GM19099 (cell line): ENCODE measurements around the gene ELF1.

Experiments
- POLR2A ChIP-seq: IDR thresholded peaks from 3 replicates; pipeline ENCODE4 v1.6.1; 2011; ENCODE audit warnings: low read depth; ENCODE audit not compliant: insufficient read length; ENCODE audit errors: extremely low read depth

ELF1 gene

DNA sequence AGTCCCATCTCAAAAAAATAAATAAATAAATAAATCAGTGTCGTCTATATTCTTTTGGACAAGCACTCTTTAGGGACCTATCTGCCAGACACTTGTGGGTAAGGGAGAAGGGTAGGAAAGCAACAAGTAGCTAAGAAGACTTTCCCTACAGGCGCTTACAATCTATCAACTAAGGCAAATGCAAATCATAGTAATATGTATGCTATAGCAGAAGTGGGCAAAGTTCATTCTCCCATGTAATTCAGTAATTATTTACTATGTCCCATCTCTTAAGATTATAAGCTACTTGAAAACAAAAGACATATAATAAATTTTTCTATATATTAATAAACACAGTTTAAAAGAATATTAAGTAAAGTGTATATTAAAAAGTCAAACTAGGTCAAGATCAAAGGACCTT is 16.5 kb downstream of the ELF1 start:
- TF ChIP-seq POLR2A, result no peak

- TF ChIP-seq POLR2A, result no peak
Measured at GRCh38 chr13:41001695-41002094, 17.4 kb downstream of the ELF1 start.

- no peak for TF ChIP-seq POLR2A
Measured at GRCh38 chr13:40999416-40999815, 19.7 kb downstream of the ELF1 start.

- no peak for TF ChIP-seq POLR2A
Measured at GRCh38 chr13:40996426-40997092, 22.6 kb downstream of the ELF1 start.

DNA sequence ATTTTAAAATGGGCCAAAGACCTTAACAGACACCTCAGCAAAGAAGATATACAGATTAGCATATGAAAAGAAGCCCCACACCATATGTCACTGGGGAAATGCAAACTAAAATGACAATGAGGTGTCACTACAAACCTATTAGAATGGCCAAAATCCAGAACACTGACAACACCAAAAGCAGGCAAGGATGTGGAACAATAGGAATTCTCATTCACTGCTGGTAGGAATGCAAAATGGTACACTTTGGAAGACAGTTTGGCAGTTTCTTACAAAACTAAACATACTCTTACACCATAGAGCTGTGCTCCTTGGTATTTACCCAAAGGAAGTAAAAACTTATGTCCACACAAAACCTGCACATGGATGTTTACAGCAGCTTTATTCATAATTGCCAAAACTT is 23.1 kb downstream of the ELF1 start:
- TF ChIP-seq POLR2A, result no peak

DNA sequence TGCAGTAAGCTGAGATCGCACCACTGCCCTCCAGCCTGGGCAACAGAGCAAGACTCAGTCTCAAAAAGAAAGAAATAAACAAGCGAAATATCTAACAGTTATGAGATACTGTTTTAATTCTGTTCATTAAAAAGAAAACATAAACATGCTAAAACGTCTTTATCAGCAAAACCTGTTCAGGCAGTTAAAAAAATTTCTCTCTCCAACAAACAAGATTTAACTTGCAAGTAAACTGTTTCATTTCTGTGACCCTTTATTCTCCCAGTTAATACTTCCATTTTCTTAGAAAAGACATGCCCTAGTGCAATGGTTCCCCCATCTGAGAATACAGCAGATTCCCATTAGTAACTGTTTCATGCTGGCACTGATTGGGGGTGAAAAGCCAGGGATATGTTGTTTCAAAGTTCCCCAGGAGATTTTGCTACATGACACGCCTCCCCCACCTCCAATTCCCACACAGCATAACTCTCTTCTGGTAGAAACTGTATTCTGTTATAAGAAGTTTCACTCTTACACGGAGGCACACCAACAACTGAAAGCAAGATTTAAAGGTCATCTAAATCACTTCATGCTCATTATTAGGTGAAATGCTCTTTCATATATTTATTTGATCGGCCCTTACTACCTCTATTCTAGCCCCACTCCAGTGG is 24.4 kb downstream of the ELF1 start:
- no peak for TF ChIP-seq POLR2A

- no peak for TF ChIP-seq POLR2A
Measured at GRCh38 chr13:40993987-40994386, 25.1 kb downstream of the ELF1 start.

DNA sequence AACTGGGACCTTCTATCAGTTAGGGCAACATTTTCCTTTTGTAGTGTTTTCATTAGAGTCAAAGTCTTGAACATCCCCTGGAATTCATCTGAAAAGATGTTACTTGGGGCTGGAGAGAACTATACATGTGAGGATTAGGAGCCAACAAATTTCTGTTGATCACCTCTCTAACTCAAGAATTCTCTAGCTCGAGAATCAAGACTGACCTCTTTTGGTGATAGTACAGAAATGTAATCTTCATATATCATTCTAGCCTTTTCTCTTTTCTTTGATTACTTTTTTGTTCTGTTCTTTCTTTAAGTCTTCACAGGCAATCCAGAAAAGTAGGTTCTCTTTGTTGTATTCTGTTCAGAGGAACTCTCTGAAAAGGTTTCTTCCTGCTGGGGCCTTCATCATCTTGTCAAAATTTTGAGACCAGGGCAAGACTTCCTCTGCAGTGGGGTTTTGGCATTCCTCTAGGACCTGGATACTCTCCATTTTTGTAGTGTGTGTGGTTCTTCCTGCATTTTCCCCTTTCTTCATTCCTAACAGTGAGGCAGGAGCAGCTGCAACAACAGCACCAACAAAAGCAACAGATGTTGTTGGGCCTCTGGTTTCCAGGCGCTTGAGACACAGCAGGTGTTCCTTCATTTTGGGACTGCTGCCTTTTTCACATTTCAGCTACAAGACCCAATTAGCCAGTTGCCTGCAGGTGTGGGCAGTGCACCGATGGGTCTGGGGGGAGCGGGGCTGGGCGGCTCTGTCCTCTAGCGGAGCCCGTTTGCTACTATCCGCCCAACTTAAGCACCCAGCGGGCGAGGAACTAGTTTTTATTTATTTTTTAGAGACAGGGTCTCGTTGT is 26.2 kb downstream of the ELF1 start:
- no peak for TF ChIP-seq POLR2A

GRCh38 chr13:40987606-40988280 is 31.4 kb downstream of the ELF1 start:
- TF ChIP-seq POLR2A, result no peak

GRCh38 chr13:40986101-40986856 is 32.8 kb downstream of the ELF1 start:
- no peak for TF ChIP-seq POLR2A

DNA sequence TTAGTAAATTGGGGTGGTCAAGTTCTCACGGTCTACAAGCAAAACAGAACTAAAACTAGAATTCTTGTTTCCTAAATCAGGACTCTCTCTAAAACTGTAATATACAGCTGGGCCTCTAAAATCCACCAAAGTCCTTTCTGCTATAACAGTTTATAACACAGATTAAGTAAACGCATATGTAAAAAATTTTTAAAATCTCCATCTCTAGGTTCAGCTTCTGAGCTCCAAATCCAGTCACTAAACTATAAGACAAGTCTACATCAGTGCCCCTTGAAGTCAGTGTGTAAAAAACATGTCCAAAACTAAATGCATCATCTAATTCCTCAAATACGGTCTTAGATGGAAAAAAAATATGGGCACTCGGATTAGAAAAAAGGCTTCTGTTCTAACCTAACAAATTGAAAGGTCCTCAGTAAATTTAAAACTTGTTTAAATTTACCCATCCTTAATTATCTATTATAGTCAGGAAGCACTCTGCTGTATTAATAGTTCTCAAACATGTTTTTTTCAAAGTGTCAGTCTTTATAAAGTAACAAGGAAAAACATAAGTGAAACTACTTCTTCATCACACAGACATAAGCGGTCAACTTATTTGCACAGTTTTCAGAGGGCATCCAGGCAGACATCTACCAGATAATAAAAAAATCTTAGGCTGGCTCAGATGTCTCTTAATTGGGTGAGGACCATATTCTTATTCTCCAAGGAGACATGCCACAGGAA is 33.6 kb downstream of the ELF1 start:
- TF ChIP-seq POLR2A, result no peak

- TF ChIP-seq POLR2A, result no peak
Measured at GRCh38 chr13:40984668-40985366, 34.3 kb downstream of the ELF1 start.
